Stomach (tissue), 9 donors: ENCODE results near the gene SIK2. TPM values are rescaled to one million over a fixed set of nuclear protein-coding genes. Genes with fewer than 3 reads are reported as not detected.

ENCODE experiments used
- DNase-seq, 2 donors: peaks; one replicate each; pipeline versions ENCODE4 v3.0.0 to v3.0.0-alpha.2; 2013 to 2019
- H3K27ac ChIP-seq, 5 donors: fragments of 200-600 bp in 4 of 5; sonication (generic) in 4 of 5; one replicate each; pipeline ENCODE4 v1.5.1; 2013 to 2019; ENCODE audit warnings: mild to moderate bottlenecking in 1 of 5, moderate library complexity in 1 of 5
- H3K27me3 ChIP-seq, 3 donors: fragments of 200-600 bp; sonication (generic); one replicate each; pipeline ENCODE4 v1.5.1; 2017 to 2019; ENCODE audit warnings: mixed run types in 1 of 3
- H3K36me3 ChIP-seq, 4 donors: fragments of 200-600 bp; sonication (generic); 1 replicate in 3 of 4; 2 replicates in 1 of 4; pipeline ENCODE4 v1.5.1; 2016 to 2019
- H3K4me1 ChIP-seq, 4 donors: fragments of 200-600 bp; sonication (generic); one replicate each; pipeline ENCODE4 v1.5.1; 2016 to 2019
- H3K4me3 ChIP-seq, 4 donors: fragments of 200-600 bp; sonication (generic) in 3 of 4; one replicate each; pipeline ENCODE4 v1.5.1; 2016 to 2019; ENCODE audit warnings: mild to moderate bottlenecking in 1 of 4
- H3K9me3 ChIP-seq, 4 donors: fragments of 200-600 bp; sonication (generic); one replicate each; pipeline ENCODE4 v1.5.1; 2016 to 2019
- EP300 ChIP-seq: sonication (generic); formaldehyde crosslinking; IDR thresholded peaks from one replicate; pipeline ENCODE4 v1.6.1; 2017; ENCODE audit warnings: antibody characterized with exemption
- POLR2A ChIP-seq, 4 donors: fragments of 450-650 bp; IDR thresholded peaks; one replicate each; pipeline ENCODE4 v1.6.1; 2016; ENCODE audit warnings: antibody characterized with exemption in 4 of 4, control low read depth in 2 of 4, mild to moderate bottlenecking in 1 of 4, moderate library complexity in 1 of 4
- POLR2AphosphoS5 ChIP-seq, 3 donors: sonication (generic); formaldehyde crosslinking; IDR thresholded peaks; one replicate each; pipeline ENCODE4 v1.6.1; 2016; ENCODE audit warnings: antibody characterized with exemption in 3 of 3
- WGBS, 5 donors: extraction: QIAGEN DNeasy Blood & Tissue Kit in 3 of 5; methylation state at CpG; one replicate each; pipeline versions ENCODE4 v1.1.5 to v1.1.7; 2013 to 2018; 5-methylcytosine and 5-hydroxymethylcytosine counted together
- intact Hi-C: fragments of 100-400 bp; cut with DNase I; formaldehyde crosslinking; loops from one replicate; pipeline ENCODE4 v1.15.1; 2023; ENCODE audit warnings: low total_unique reads
- polyA plus RNA-seq, 3 donors: library from polyadenylated mRNA; stranded (reverse); fragments of 200-250 nt; gene quantifications; one replicate each; pipeline ENCODE4 v1.2.3, GENCODE V29; 2013
- total RNA-seq, 5 donors: library from RNA; depleted of rRNA; stranded (reverse); fragments of >200 nt; gene quantifications; one replicate each; pipeline versions ENCODE4 v1.1.0 to v1.2.3, GENCODE V29; 2014 to 2016
- TF ChIP-seq, protein P1 (sequence below), 7 experiments: fragments of 450-650 bp in 4 of 7; fragments of 200-600 bp in 3 of 7; sonication (generic) in 3 of 7; IDR thresholded peaks; one replicate each; pipeline ENCODE4 v1.5.1; 2016 to 2019; ENCODE audit warnings: antibody characterized with exemption in 7 of 7, control low read depth in 2 of 7, mild to moderate bottlenecking in 1 of 7
- donor health status: healthy with polysubstance abuse.
- donor health status: Bipolar disorder and iron deficiency.
- donor health status: healthy.

The SIK2 gene
- total and polyA plus RNA-seq, 8 donors = 5.5 to 86.9 (median 18.4) TPM

DNA sequence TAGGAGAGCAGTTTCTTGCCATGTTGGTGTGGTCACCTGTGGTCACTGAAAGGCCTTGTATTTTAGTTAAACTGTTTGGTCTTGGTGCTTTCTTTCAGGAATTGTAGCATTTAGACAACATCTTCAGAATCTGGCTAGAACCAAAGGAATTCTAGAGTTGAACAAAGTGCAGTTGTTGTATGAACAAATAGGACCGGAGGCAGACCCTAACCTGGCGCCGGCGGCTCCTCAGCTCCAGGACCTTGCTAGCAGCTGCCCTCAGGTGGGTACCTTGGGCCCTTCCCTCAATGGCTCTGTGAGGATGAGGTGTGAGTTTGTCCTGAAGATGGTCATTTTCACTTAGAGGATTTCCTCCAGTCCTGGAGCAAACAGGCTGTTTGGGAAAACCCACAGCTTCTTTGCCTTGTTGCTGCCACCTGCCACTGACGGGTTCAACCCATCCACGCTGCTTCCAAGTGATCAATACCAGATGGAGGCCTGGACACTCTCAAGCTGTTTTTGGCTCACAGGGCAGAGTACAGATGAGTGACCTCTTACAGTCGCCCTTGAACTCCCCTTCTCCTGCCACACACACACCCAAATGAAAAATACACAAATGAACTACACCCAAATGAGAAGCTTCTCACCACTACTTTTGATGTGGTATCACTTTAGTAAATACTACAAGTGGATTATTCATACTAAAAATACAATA is 118.7 kb downstream of the SIK2 start:
- Histone ChIP-seq H3K36me3 (peaks cover 59 to 77% (median 71%) of the 10 kb centered on the region in 4 donors), H3K4me1 (peaks cover 10 to 27% (median 21%) of the 10 kb centered on the region in 4 donors), H3K4me3 (no peak overlapping the region), H3K27me3 (no peaks in the 10 kb centered on the region), H3K9me3 (no peaks in the 10 kb centered on the region), H3K27ac (peak overlapping the region in 1 of 5 donors; percentile 28)
- WGBS, 5 donors = 81 to 93% (median 87%) methylated on average over 7 of the region's 7 CpGs
- no peak for TF ChIP-seq POLR2AphosphoS5 (IDR thresholded peaks at IDR 0.05)
- TF ChIP-seq EP300 = no peak
- TF ChIP-seq, protein P1, sequence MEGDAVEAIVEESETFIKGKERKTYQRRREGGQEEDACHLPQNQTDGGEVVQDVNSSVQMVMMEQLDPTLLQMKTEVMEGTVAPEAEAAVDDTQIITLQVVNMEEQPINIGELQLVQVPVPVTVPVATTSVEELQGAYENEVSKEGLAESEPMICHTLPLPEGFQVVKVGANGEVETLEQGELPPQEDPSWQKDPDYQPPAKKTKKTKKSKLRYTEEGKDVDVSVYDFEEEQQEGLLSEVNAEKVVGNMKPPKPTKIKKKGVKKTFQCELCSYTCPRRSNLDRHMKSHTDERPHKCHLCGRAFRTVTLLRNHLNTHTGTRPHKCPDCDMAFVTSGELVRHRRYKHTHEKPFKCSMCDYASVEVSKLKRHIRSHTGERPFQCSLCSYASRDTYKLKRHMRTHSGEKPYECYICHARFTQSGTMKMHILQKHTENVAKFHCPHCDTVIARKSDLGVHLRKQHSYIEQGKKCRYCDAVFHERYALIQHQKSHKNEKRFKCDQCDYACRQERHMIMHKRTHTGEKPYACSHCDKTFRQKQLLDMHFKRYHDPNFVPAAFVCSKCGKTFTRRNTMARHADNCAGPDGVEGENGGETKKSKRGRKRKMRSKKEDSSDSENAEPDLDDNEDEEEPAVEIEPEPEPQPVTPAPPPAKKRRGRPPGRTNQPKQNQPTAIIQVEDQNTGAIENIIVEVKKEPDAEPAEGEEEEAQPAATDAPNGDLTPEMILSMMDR (IDR thresholded peaks at IDR 0.05) = no peak
- TF ChIP-seq POLR2A (IDR thresholded peaks at IDR 0.05) = no peak
- DNase-seq = no peak
- intact Hi-C loops = no loop called here

DNA sequence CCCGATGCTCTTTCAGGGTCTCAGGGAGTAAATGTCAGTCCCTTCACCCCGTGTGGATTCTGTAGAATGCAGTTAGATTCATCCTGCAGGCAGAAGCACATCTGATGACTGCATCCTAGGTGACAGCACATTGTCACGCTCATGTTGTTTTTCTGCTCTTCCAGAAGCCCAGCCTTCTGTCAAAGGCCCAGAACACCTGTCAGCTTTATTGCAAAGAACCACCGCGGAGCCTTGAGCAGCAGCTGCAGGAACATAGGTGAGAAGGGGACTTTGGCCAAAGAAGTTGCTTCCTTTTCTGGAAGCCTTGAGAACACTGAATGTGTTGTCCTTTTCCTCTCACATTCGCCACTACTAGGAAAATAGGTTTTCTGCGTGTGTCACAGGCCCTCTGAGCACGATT is 120.3 kb downstream of the SIK2 start:
- Histone ChIP-seq H3K36me3 (peaks cover 72 to 87% (median 82%) of the 10 kb centered on the region in 4 donors), H3K27ac (no peak overlapping the region), H3K27me3 (no peaks in the 10 kb centered on the region), H3K4me1 (peaks cover 10 to 25% (median 20%) of the 10 kb centered on the region in 4 donors), H3K4me3 (no peak overlapping the region), H3K9me3 (no peaks in the 10 kb centered on the region)
- TF ChIP-seq POLR2AphosphoS5 (IDR thresholded peaks at IDR 0.05) (no peak), EP300 (no peak)
- TF ChIP-seq, protein P1 (IDR thresholded peaks at IDR 0.05) = no peak
- no peak for DNase-seq
- intact Hi-C loops = no loop called here
- 87 to 96% (median 92%) methylated on average over 8 of the region's 8 CpGs for WGBS, 5 donors

DNA sequence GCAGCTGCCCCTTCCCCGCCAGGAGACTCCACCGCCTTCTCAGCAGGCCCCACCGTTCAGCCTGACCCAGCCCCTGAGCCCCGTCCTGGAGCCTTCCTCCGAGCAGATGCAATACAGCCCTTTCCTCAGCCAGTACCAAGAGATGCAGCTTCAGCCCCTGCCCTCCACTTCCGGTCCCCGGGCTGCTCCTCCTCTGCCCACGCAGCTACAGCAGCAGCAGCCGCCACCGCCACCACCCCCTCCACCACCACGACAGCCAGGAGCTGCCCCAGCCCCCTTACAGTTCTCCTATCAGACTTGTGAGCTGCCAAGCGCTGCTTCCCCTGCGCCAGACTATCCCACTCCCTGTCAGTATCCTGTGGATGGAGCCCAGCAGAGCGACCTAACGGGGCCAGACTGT is 121.3 kb downstream of the SIK2 start:
- Histone ChIP-seq H3K4me1 (peaks cover 5 to 14% (median 12%) of the 10 kb centered on the region in 4 donors), H3K27ac (no peak overlapping the region), H3K4me3 (no peak overlapping the region), H3K9me3 (no peaks in the 10 kb centered on the region), H3K27me3 (no peaks in the 10 kb centered on the region), H3K36me3 (peaks cover 74 to 92% (median 89%) of the 10 kb centered on the region in 4 donors)
- 83 to 90% (median 86%) methylated on average over 15 of the region's 15 CpGs for WGBS, 5 donors
- TF ChIP-seq POLR2A (IDR thresholded peaks at IDR 0.05) = no peak
- TF ChIP-seq EP300 = no peak
- intact Hi-C loops = no loop called here
- no peak for DNase-seq

DNA sequence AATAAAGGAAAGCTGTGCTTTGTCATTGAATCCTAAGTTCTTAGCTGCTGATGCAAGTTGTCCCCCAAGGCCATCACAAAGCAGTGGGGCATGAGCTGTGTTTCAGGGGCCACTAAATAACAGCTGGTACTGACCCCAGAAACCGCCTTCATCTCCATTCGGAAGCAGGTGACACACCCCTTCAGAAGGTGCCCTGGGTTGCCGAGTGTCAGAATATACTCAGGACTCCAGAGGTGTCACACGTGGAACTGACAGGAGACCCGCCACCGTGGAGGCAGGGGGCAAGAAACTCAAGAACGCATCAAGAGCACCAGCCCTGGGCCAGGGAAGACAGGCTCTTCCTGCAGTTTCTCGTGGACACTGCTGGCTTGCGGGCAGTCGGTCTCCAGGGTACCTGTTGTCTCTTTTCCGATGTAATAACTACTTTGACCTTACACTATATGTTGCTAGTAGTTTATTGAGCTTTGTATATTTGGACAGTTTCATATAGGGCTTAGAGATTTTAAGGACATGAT is 122.4 kb downstream of the SIK2 start:
- 92 to 94% (median 92%) methylated on average over 11 of the region's 11 CpGs for WGBS, 5 donors
- no peak for DNase-seq
- Histone ChIP-seq H3K9me3 (no peaks in the 10 kb centered on the region), H3K27ac (no peak overlapping the region), H3K36me3 (peaks cover 73 to 87% (median 85%) of the 10 kb centered on the region in 4 donors), H3K4me3 (no peak overlapping the region), H3K27me3 (no peaks in the 10 kb centered on the region), H3K4me1 (peaks cover 5 to 15% (median 8%) of the 10 kb centered on the region in 4 donors)
- intact Hi-C loops = no loop called here
- TF ChIP-seq, protein P1 (IDR thresholded peaks at IDR 0.05) = no peak
- TF ChIP-seq POLR2AphosphoS5 (IDR thresholded peaks at IDR 0.05) = no peak
- no peak for TF ChIP-seq EP300
- no peak for TF ChIP-seq POLR2A (IDR thresholded peaks at IDR 0.05)

DNA sequence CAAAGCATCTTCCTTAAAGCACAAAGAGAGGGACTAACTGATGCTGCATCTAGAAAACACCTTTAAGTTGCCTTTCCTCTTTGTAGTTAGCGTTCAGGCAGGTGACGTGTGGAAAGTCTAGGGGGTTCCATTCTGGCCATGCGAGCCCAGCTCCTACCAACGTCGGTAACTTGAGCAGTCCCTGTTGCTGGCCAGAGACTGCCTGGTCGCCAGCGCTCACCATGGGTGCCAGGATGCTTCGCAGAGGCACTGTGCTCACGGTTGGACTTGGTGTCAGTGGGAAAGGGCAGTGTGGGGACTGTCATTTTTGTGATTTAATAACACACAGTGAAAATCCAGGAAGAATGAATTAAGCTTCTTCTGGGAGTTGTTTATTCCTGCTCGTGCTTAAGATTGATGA is 123.4 kb downstream of the SIK2 start:
- H3K27me3 ChIP-seq = no peaks in the 10 kb centered on the region
- WGBS, 5 donors = 74 to 88% (median 86%) methylated on average over 9 to 10 of the region's 10 CpGs
- H3K36me3 ChIP-seq = peaks cover 63 to 78% (median 75%) of the 10 kb centered on the region in 4 donors
- DNase-seq = no peak
- TF ChIP-seq POLR2A (IDR thresholded peaks at IDR 0.05) = no peak
- TF ChIP-seq, protein P1 (IDR thresholded peaks at IDR 0.05) = no peak
- TF ChIP-seq POLR2AphosphoS5 (IDR thresholded peaks at IDR 0.05) = no peak
- no peak for TF ChIP-seq EP300
- H3K27ac ChIP-seq = no peak overlapping the region
- no peaks in the 10 kb centered on the region for H3K9me3 ChIP-seq
- H3K4me1 ChIP-seq = peaks cover 11 to 24% (median 16%) of the 10 kb centered on the region in 4 donors
- H3K4me3 ChIP-seq = no peak overlapping the region
- intact Hi-C loops = no loop called here
